HepG2 (cell line): ENCODE measurements around the gene TTBK2. TPM values are rescaled to one million over a fixed set of nuclear protein-coding genes. Genes with fewer than 3 reads are reported as not detected.

Source experiments
- ATAC-seq: fragments of 200-7000 bp; cut with Tn5 transposase; 3 replicates; pipeline ENCODE4 v1.9.1; 2020; ENCODE audit warnings: mild to moderate bottlenecking, moderate library complexity
- BruUV-seq: library from RNA; stranded (reverse); fragments of 400-500 nt; replicated peaks from 2 replicates; lab custom pipeline; 2021; lab: Mats Ljungman, UMichigan
- CTCF ChIA-PET: fragments of 300-600 bp; formaldehyde crosslinking; extraction: SDS; loops from one replicate; lab custom pipeline; 2021; ENCODE audit warnings: low total read pairs, inconsistent platforms, low intra/inter-chr PET ratio; lab: Yijun Ruan, JAX
- POLR2A ChIA-PET: fragments of 350-600 bp; sonication (Branson Sonifier 250); formaldehyde crosslinking; loops from one replicate; lab custom pipeline; 2020; ENCODE audit warnings: antibody characterized with exemption, inconsistent platforms; lab: Yijun Ruan, JAX
- DNase-seq: peaks from one replicate; pipeline ENCODE4 v3.0.0-alpha.2; 2015; ENCODE audit warnings: low spot score
- FAIRE-seq: peaks from 3 replicates; lab custom pipeline; 2011; peaks lifted over from hg19 to GRCh38; lab: Jason Lieb, UNC
- H2AFZ ChIP-seq: one replicate; pipeline ENCODE4 v1.6.1; 2011; ENCODE audit warnings: low read length, inconsistent platforms
- H3K27ac ChIP-seq: fragments of 300-600 bp; 3 replicates; pipeline ENCODE4 v1.8.0; 2011; ENCODE audit warnings: mixed run types, mild to moderate bottlenecking, mixed read lengths, low read length, inconsistent platforms; ENCODE audit not compliant: insufficient read depth; ENCODE audit errors: extremely low read length
- H3K27me3 ChIP-seq, 2 experiments: fragments of 200-600 bp in 1 of 2; 2 replicates in 1 of 2; 3 replicates in 1 of 2; pipeline versions ENCODE4 v1.6.0 to v1.8.0; 2011; ENCODE audit warnings: low read length in 2 of 2, mild to moderate bottlenecking in 2 of 2, moderate library complexity in 2 of 2, inconsistent platforms in 1 of 2; ENCODE audit not compliant: insufficient read depth in 2 of 2, control insufficient read depth in 1 of 2
- H3K36me3 ChIP-seq, 2 experiments: fragments of 200-600 bp in 1 of 2; replicated peaks in 1 of 2; 2 replicates in 1 of 2; 3 replicates in 1 of 2; pipeline versions ENCODE4 v1.5.1 to v1.8.0; 2011; ENCODE audit warnings: low read length in 2 of 2, inconsistent platforms in 1 of 2; ENCODE audit not compliant: insufficient read depth in 2 of 2, control insufficient read depth in 1 of 2
- H3K4me1 ChIP-seq: 2 replicates; pipeline ENCODE4 v1.5.1; 2012; ENCODE audit warnings: low read length, inconsistent platforms; ENCODE audit not compliant: insufficient read depth
- H3K4me2 ChIP-seq: 2 replicates; pipeline ENCODE4 v1.6.0; 2011; ENCODE audit warnings: low read depth, low read length, inconsistent platforms
- H3K4me3 ChIP-seq, 3 experiments: fragments of 200-600 bp in 1 of 3; sonication (generic), shearing (Covaris generic) in 1 of 3; replicated peaks in 1 of 3; 2 replicates each; pipeline ENCODE4 v1.5.1; 2011 to 2016; ENCODE audit warnings: low read length in 3 of 3, inconsistent platforms in 2 of 3, low read depth in 2 of 3, mild to moderate bottlenecking in 2 of 3, control low read depth in 1 of 3, mixed read lengths in 1 of 3; ENCODE audit not compliant: insufficient read depth in 1 of 3
- H3K79me2 ChIP-seq: one replicate; pipeline ENCODE4 v1.6.1; 2011; ENCODE audit warnings: low read length, inconsistent platforms; ENCODE audit not compliant: insufficient read depth
- H3K9ac ChIP-seq: 2 replicates; pipeline ENCODE4 v1.6.0; 2011; ENCODE audit warnings: mild to moderate bottlenecking, low read depth, low read length, inconsistent platforms; ENCODE audit not compliant: insufficient read depth
- H3K9me3 ChIP-seq: 2 replicates; pipeline ENCODE4 v1.5.1; 2012; ENCODE audit warnings: mild to moderate bottlenecking, low read length
- H4K20me1 ChIP-seq: 2 replicates; pipeline ENCODE4 v1.6.0; 2011; ENCODE audit warnings: inconsistent platforms, mild to moderate bottlenecking, low read length, moderate library complexity; ENCODE audit not compliant: insufficient read depth
- CHD2 ChIP-seq: IDR thresholded peaks from 2 replicates; pipeline ENCODE4 v1.6.1; 2011; ENCODE audit warnings: low read depth, low read length, improper control_type of control experiment
- EEA1 ChIP-seq: sonication (generic); formaldehyde crosslinking; IDR thresholded peaks from 2 replicates; pipeline ENCODE4 v1.5.1; 2020; ENCODE audit warnings: mild to moderate bottlenecking, missing genetic modification reagents, borderline replicate concordance
- FOXM1 ChIP-seq: sonication (generic); formaldehyde crosslinking; IDR thresholded peaks from 2 replicates; pipeline ENCODE4 v1.5.0; 2020; ENCODE audit warnings: missing genetic modification reagents
- HES4 ChIP-seq: sonication (generic); formaldehyde crosslinking; IDR thresholded peaks from 2 replicates; pipeline ENCODE4 v1.9.0; 2021; ENCODE audit warnings: mild to moderate bottlenecking, missing genetic modification reagents, borderline replicate concordance
- HOXA9 ChIP-seq: sonication (generic); formaldehyde crosslinking; IDR thresholded peaks from 2 replicates; pipeline ENCODE4 v1.8.1; 2022; ENCODE audit warnings: missing genetic modification reagents, mild to moderate bottlenecking, moderate library complexity, borderline replicate concordance
- MED13 ChIP-seq: sonication (generic); formaldehyde crosslinking; IDR thresholded peaks from 2 replicates; pipeline ENCODE4 v1.5.0; 2020; ENCODE audit warnings: missing genetic modification reagents
- MEF2D ChIP-seq: sonication (generic); formaldehyde crosslinking; IDR thresholded peaks from 2 replicates; pipeline ENCODE4 v1.5.1; 2020; ENCODE audit warnings: mild to moderate bottlenecking, missing genetic modification reagents
- MYC ChIP-seq: sonication (generic); formaldehyde crosslinking; IDR thresholded peaks from 2 replicates; pipeline ENCODE4 v1.9.0; 2021; ENCODE audit warnings: missing genetic modification reagents, borderline replicate concordance
- NPAS2 ChIP-seq: sonication (generic); formaldehyde crosslinking; IDR thresholded peaks from 2 replicates; pipeline ENCODE4 v1.8.0; 2022; ENCODE audit warnings: mild to moderate bottlenecking, missing genetic modification reagents, borderline replicate concordance
- NRL ChIP-seq: sonication (generic); formaldehyde crosslinking; IDR thresholded peaks from 2 replicates; pipeline ENCODE4 v1.5.0; 2020; ENCODE audit warnings: missing genetic modification reagents, mild to moderate bottlenecking, moderate library complexity, borderline replicate concordance
- PLRG1 ChIP-seq: fragments of 450-650 bp; conservative IDR thresholded peaks from 2 replicates; pipeline ENCODE4 v1.6.1; 2016
- YEATS4 ChIP-seq: sonication (generic); formaldehyde crosslinking; IDR thresholded peaks from 2 replicates; pipeline ENCODE4 v1.4.0; 2020; ENCODE audit warnings: missing genetic modification reagents, borderline replicate concordance
- ZNF160 ChIP-seq: sonication (generic); formaldehyde crosslinking; IDR thresholded peaks from 2 replicates; pipeline ENCODE4 v1.8.0; 2022; ENCODE audit warnings: mild to moderate bottlenecking, inconsistent platforms, missing genetic modification reagents
- ZNF451 ChIP-seq: sonication (generic); formaldehyde crosslinking; IDR thresholded peaks from 2 replicates; pipeline ENCODE4 v1.5.0; 2020; ENCODE audit warnings: mild to moderate bottlenecking, missing genetic modification reagents
- ZNF773 ChIP-seq: sonication (generic); formaldehyde crosslinking; IDR thresholded peaks from 2 replicates; pipeline ENCODE4 v1.4.0; 2020; ENCODE audit warnings: missing genetic modification reagents, borderline replicate concordance
- WGBS: methylation state at CpG from one replicate; pipeline ENCODE4 v1.1.6; 2017; ENCODE audit warnings: low lambda C conversion rate; 5-methylcytosine and 5-hydroxymethylcytosine counted together
- in situ Hi-C: cut with HindIII; loops from 2 replicates; pipeline ENCODE4 v1.10.0; 2017; ENCODE audit warnings: low pct_unique_long_range_greater_than_20kb; ENCODE audit not compliant: extremely low pct_ligation_motif_present
- intact Hi-C: fragments of 100-400 bp; cut with micrococcal nuclease; formaldehyde crosslinking; loops from one replicate; pipeline ENCODE4 v1.10.0; 2022; ENCODE audit not compliant: unreplicated experiment
- polyA plus RNA-seq, 8 experiments: library from polyadenylated mRNA; depleted of rRNA in 3 of 8; stranded (reverse) in 7 of 8; unstranded in 1 of 8; fragments of >200 nt; fragmentation: Illumina TruSeq in 4 of 8; extraction: Trizol in 4 of 8; gene quantifications; 2 replicates each; pipeline versions ENCODE4 v1.2.1 to v1.2.3, GENCODE V29; 2011 to 2016; ENCODE audit warnings: low read depth in 4 of 8, missing spikeins in 1 of 8, mixed read lengths in 1 of 8; ENCODE audit not compliant: insufficient read depth in 1 of 8
- total RNA-seq, 5 experiments: library from RNA; depleted of rRNA; stranded (reverse); fragments of >200 nt; fragmentation: Illumina TruSeq; extraction: Trizol; gene quantifications; 2 replicates each; pipeline ENCODE4 v1.2.3, GENCODE V29; 2016; ENCODE audit warnings: low read depth in 1 of 5
- TF ChIP-seq, protein P1 (sequence below): sonication (generic); formaldehyde crosslinking; IDR thresholded peaks from 2 replicates; pipeline ENCODE4 v1.4.0; 2020; ENCODE audit warnings: low read depth, missing genetic modification reagents
- TF ChIP-seq, protein P2 (sequence below): IDR thresholded peaks from 2 replicates; pipeline ENCODE4 v1.6.1; 2016

Gene TTBK2
- total and polyA plus RNA-seq, 2 of the 13 experiments (the other 11 are each of a cell fraction or from before 2014, with no cell fraction given) = 5.1 to 7.4 TPM

DNA sequence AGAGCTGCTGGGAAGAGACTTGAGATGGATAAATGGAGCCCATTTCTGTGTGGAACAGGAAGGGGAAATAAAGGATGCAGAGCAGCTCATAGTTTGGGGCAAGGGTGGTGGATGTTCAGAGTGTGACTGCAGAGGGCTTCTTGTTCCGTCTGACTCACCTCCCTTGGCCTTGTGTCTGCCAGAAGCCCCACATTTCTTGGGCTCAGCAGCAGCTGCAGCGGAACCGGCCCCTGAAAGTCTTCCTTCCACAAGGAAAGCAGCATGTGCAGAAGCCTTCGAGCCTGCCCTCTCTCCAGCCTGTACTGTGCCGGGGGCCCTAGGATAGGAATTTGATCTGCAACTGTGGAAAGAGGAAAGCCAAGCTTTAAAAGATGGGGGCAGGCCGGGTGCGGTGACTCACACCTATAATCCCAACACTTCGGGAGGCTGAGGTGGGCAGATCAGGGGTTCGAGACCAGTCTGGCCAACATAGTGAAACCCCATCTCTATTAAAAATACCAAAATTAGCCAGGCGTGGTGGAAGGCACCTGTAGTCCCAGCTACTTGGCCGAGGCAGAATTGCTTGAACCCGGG is 195.2 kb downstream of the TTBK2 start (continued):
- no peak for TF ChIP-seq NRL (CRISPR knock-in tag)
- TF ChIP-seq MED13 (CRISPR knock-in tag) = no peak
- TF ChIP-seq MEF2D (CRISPR knock-in tag) = no peak
- TF ChIP-seq NPAS2 (CRISPR knock-in tag) = no peak
- TF ChIP-seq EEA1 = no peak
- no peak for TF ChIP-seq HOXA9 (CRISPR knock-in tag)
- TF ChIP-seq ZNF773 = no peak
- TF ChIP-seq FOXM1 (CRISPR knock-in tag) = no peak
- TF ChIP-seq MYC (CRISPR knock-in tag) = no peak
- TF ChIP-seq HES4 (CRISPR knock-in tag) = no peak
- TF ChIP-seq PLRG1 = no peak

DNA sequence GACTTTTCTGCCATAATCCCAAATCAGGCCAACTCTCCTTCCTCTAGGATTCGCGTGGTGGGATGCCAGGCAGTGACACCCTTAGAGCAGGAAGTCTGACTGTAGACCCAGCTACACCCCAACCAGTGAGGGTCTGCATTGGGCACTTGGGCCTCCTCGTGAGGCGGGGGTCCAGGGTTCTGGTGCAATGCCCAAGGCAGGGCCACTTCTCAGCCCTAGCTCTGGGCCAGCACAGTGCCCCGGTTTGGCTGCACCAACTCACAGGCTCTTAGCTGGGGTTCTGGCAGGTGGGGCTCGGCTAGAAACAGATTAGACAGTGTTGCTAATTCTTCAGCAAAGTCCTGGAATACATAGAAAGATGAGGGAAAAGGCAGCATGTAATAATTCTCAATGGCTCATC is 196.3 kb downstream of the TTBK2 start:
- Histone ChIP-seq H2AFZ (no peak overlapping the region), H3K4me1 (peaks cover 6% of the 10 kb centered on the region; the same call in 1 of the 2 replicates), H3K9me3 (no peaks in the 10 kb centered on the region), H3K4me3 (no peak overlapping the region), H3K27me3 (no peaks in the 10 kb centered on the region), H3K9ac (no peak overlapping the region), H3K36me3 (peaks cover 40 to 70% of the 10 kb centered on the region in 2 experiments), H4K20me1 (no peaks in the 10 kb centered on the region), H3K27ac (no peak overlapping the region), H3K4me2 (no peak overlapping the region), H3K79me2 (no peaks in the 10 kb centered on the region)
- BruUV-seq = no TSS peak
- TF ChIP-seq YEATS4 = no peak
- TF ChIP-seq ZNF451 = no peak
- TF ChIP-seq ZNF160 (CRISPR knock-in tag) = no peak
- TF ChIP-seq CHD2 = no peak
- TF ChIP-seq, protein P1, sequence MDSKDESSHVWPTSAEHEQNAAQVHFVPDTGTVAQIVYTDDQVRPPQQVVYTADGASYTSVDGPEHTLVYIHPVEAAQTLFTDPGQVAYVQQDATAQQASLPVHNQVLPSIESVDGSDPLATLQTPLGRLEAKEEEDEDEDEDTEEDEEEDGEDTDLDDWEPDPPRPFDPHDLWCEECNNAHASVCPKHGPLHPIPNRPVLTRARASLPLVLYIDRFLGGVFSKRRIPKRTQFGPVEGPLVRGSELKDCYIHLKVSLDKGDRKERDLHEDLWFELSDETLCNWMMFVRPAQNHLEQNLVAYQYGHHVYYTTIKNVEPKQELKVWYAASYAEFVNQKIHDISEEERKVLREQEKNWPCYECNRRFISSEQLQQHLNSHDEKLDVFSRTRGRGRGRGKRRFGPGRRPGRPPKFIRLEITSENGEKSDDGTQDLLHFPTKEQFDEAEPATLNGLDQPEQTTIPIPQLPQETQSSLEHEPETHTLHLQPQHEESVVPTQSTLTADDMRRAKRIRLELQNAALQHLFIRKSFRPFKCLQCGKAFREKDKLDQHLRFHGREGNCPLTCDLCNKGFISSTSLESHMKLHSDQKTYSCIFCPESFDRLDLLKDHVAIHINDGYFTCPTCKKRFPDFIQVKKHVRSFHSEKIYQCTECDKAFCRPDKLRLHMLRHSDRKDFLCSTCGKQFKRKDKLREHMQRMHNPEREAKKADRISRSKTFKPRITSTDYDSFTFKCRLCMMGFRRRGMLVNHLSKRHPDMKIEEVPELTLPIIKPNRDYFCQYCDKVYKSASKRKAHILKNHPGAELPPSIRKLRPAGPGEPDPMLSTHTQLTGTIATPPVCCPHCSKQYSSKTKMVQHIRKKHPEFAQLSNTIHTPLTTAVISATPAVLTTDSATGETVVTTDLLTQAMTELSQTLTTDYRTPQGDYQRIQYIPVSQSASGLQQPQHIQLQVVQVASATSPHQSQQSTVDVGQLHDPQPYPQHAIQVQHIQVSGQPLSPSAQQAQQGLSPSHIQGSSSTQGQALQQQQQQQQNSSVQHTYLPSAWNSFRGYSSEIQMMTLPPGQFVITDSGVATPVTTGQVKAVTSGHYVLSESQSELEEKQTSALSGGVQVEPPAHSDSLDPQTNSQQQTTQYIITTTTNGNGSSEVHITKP = no peak
- TF ChIP-seq, protein P2, sequence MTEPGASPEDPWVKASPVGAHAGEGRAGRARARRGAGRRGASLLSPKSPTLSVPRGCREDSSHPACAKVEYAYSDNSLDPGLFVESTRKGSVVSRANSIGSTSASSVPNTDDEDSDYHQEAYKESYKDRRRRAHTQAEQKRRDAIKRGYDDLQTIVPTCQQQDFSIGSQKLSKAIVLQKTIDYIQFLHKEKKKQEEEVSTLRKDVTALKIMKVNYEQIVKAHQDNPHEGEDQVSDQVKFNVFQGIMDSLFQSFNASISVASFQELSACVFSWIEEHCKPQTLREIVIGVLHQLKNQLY (CRISPR knock-in tag) = no peak
- FAIRE-seq = no peak
- in situ Hi-C loops (loop anchor here (25.0 kb wide), 1 partner anchor 488 kb away; the partner anchor contains the start of gene EPB42), intact Hi-C loops (no loop called here)
- no peak for DNase-seq
- WGBS = 95% methylated on average over 4 of the region's 6 CpGs
- ChIA-PET POLR2A (no interaction called here), CTCF (no interaction called here)
- ATAC-seq = no peak
